Raji (cell line): ENCODE measurements around the gene TRNP1.

ENCODE experiments used
- POLR2A ChIP-seq: IDR thresholded peaks from 2 replicates; pipeline ENCODE4 v1.6.1; 2011; ENCODE audit warnings: low read depth, low read length, control low read depth; ENCODE audit not compliant: insufficient read depth

Gene TRNP1

DNA sequence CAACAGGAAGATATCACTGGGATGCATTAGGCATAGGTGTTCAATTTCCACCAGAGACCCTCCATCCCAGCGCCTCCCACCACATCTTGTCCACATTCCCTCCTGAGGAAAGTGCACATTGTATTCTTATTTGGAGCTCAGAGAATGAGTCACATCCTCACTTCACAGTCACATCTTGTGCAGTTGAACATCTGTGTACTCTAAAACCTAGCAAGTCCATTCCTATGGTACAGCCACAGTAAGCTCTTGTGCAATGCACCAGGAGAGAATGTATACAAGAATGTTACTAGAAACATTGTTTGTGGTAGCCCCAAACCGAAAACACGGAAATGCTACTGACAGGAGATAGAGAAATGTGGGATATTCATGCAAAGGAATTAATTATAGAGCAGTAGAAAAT, 31.7 kb upstream of the TRNP1 start:
- TF ChIP-seq POLR2A: no peak

DNA sequence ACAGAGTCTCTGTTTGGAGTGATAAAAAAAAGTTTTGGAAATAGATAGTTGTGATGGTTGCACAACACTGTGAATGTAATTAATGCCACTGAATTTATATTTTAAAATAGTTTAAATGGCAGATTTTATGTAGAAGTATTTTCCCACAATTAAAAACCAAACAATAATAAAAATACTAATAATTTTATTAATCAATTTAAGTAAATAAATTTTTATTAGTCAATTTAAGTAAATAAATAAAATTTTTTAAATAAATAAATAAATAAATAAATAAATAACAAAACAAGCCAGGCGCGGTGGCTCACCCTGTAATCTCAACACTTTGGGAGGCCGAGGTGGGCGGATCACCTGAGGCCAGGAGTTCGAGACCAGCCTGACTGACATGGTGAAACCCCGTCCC, 28.3 kb upstream of the TRNP1 start:
- TF ChIP-seq POLR2A: no peak

DNA sequence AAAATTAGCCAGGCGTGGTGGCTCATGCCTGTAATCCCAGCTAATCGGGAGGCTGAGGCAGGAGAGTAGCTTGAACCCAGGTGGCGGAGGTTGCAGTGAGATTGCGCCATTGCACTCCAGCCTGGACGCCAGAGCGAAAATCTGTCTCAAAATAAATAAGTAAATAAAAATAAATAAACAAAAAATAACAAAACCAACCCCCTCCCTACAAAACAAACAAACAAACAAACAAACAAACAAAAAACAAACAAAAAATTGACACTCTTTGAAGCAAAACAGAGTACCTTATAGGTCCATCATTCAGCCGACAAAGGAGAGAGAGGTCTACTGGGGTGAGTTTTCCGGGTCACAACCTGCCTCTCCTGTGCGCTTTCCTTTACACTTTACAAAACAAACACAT, 27.9 kb upstream of the TRNP1 start:
- TF ChIP-seq POLR2A: no peak

DNA sequence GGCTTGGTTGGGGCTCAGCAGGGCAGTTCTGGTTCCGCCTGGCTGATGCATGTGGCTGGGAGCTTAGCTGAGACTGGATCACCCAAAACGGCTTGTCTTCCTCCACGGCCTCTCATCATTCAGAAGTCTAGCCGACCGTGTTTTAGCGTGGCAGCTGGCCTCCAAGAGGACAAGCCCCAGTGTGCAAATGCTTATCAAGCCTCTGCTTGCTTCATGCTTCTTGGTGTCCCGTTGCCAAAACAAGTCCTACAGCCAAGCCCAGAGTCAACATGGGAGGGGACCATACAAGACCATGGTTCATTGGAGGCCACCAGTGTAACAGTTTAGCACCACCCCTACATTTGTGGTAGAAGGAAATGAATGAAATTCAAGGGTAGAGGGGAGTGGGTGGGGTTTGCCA, 22.7 kb upstream of the TRNP1 start:
- no peak for TF ChIP-seq POLR2A

DNA sequence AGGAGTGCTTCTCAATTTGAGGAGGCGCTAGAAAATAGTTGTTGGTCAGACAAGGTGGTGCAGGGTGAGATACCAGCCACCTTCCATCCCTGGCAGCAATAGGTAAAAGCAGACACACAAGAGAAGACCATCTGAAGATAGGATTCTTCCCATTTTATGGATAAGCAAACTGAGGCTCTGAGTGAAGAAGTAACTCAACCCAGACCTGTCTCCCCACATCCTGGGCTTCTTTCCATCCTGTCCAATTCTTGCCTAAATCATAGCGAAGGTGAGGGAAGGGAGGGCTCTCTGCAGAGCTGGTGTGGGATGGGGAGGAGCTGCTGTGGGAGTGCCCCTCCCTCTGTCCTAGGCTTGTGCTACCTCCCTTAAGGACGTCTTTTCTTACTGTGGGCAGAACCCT, 21.9 kb upstream of the TRNP1 start:
- no peak for TF ChIP-seq POLR2A

DNA sequence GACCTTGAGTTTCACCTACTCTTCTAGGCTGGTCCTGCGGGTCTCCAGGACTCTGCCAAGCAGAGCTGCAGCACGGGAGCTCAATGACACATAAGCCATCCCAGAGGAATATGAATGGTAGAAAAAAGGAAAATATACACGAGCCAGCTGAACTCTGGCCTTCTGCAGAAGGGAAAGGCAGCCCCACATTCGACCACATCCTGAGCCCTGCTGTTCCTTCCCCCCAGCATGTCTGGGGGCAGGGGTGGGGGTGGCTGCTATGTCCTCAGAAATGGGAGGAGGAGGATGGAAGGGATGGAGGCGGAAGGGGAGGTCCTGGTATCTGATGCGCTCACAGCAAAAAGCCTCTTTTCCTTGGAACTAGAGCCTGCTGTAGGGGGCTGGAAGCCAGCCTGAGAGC, 21.1 kb upstream of the TRNP1 start:
- no peak for TF ChIP-seq POLR2A

DNA sequence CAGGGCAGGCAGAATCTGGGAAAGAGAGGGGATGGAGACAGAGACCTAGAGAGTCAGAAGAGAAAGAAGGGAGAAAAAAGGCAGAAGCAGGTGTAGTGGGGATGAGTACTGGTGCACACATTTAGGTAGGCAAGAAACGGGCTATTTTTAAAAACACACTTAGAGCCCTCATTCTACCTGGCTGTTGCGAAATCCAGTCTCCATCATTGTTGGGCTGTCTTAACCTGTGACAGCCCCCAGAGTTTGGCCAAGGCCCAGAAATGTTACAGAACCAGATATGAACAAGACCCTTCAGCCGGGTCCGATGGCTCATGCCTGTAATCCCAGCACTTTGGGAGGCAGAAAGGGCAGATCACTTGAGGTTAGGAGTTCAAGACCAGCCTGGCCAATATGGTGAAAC, 20.7 kb upstream of the TRNP1 start:
- no peak for TF ChIP-seq POLR2A

DNA sequence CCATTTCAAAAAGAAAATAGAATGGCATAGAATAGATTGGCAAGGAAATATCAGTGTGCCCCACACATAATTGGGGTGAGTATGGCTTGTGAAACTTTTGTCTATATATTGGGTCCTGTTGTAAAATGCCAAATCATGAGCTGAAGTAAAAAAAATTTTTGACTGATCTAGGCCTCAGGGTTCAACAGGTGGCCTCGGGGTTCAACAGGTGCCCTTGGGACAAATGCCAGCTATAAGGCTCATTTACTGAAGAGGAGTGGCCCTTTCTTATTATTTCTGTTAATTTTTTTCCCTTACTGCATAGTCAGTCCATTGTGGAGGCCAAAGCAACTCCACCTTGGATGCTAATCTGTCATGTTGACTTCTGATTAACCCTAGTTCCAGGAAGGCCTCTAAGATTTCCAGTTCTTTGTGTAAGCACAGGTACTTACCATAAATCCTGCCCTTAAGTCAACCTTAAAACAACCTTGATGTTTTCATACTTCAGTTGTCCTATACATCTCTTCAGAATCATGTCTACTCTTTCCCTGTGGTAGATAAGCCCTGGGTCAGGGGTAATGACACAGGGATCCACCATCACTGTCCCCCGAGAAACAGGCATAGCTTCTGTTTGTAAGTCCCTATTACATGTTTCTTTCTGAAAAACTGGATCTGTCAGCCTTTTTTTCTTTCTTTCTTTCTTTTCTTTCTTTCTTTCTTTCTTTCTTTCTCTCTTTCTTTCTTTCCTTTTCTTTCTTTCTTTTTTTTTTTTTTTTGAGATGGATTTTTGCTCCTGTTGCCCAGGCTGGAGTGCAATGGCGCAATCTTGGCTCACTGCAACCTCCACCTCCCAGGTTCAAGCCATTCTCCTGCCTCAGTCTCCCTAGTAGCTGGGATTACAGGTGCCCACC, 16.6 kb upstream of the TRNP1 start:
- TF ChIP-seq POLR2A: no peak

DNA sequence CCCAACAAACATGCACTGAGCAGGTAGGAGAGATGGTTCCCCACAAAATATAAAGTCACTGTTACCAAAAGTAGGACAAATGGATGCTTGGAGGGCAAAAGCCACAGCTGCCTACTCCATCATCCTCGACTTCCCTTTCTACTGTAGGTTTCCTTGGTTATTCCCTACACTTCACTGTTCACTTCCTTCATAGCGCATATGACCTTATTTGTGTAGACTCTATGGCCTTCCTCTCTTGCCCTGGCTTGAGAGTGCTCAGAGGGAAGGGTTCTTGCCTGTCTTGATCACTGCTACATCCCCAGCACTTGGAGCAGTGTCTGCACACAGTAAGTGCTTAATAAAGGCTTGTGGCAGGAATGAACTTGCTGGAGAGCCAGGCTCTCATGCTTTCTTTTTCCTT, 14.6 kb upstream of the TRNP1 start:
- no peak for TF ChIP-seq POLR2A

DNA sequence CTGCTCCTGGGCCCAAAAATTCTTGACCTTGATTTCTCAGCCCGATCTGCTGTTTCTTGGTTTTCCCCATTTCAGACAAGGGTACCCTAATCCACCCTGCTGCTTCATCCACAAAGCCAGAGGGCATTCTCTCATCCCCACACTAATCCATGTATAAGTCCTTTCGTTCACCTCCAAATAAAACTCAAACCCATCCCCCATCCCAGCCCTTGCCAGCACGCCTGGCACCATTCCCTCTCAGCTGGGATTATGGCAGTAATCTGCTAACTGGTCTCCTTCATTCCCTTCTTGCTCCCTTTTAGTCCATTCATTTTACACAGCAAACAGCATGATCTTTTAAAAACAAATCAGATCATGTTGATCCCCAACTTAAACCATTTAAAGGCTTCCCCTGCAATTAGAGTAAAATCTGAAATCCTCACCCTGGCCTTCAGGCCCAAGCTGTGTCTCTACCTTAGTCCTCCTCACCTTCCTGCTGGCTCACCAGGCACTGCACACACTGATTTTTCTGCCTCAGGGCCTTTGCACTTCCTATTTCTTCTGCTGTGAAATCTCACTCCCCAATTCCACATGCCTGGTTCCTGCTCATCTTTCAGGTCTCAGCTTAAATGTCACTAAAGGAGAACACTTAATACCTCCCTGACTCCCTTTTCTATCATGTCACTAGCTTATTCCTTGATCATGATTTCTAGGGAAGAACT, 12.2 kb upstream of the TRNP1 start:
- no peak for TF ChIP-seq POLR2A

DNA sequence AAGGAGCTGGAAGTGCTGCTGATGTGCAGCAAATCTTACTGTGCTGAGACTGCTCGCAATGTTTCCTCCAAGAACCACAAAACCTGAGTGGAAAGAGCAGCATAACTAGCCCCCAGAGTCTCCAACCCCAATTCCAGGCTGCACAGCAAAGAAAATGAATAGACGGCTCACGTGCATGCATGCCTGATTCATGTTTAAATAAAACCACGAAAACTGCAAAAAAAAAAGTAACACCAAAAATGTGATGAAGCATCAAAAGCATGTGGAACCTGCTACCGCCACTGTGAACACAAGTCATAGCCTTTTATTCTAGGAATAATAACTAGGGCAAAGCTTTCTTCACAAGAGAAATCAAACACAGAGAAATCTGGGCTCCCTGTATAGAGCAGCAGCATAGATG, 9.6 kb upstream of the TRNP1 start:
- no peak for TF ChIP-seq POLR2A

DNA sequence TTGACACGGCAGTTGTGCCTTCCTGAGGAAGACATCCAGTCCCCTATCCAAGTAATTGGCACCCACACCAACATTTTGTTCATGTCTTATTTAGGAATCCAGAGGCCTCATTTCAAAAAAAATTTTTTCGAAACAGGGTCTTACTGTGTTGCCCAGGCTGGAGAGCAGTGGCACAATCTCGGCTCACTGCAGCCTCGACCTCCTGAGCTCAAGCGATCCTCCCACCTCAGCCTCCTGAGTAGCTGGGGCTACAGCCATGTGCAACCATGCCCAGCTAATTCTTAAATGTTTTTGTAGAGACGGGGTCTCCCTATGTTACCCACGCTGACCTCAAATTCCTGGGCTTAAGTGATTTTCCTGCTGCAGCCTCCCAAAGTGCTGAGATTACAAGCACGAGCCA, 9.2 kb upstream of the TRNP1 start:
- no peak for TF ChIP-seq POLR2A

DNA sequence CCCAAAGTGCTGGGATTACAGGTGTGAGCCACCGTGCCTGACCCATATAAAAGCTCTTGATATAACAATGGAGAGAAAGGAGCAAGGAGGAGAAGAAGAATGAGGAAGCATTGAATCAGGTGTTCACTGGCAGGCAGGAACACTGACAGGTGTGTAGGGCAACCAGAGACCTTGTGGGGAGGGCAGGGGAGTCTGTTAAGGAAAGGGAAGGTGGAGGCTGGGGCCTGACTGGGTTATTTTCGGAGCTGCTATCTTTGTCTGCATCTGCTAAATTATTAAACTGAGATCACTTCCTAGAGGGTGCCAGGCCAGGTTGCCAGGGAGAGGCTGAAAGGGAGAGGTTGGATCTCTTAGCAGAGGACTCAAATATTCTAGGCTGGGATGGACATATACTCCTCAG, 6.8 kb upstream of the TRNP1 start:
- no peak for TF ChIP-seq POLR2A

DNA sequence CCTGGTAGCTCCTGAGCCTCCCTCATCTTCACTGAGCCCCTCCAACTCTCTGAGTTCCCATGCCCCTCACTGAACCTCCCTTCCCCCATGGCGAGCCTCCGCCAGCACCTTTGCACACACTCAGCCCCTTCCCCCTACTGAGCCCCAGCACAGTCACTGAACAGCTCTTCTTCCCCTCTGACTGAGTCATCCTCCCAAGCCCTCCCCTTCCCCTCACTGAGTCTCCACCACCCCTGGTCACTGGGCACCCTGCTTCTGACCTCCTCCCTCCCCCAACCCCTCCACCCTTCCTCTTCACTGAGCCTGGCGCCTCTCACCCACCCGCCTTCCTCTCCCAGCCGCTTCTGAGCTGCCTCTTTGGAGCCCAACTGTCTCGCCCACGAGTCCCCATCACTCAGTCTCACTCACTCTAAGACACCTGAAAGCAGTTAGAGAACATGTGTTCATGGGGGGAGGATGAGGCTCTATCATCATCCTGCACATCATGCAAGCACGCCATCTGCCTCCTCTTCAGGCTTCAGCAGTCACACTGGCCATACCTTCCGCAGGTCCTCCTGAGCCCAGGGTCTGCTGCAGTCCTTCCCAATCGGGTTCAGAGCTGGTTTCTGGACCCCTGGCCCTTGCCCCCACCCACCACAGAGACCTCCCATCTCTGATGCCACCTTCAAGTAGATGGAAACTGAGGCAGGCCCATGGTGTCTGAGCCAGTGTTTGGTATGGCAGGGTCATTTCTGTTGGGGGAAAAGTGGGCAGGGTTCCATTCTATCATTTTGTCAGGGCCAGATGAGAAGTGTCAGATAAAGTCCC, 2.0 kb upstream of the TRNP1 start:
- no peak for TF ChIP-seq POLR2A

DNA sequence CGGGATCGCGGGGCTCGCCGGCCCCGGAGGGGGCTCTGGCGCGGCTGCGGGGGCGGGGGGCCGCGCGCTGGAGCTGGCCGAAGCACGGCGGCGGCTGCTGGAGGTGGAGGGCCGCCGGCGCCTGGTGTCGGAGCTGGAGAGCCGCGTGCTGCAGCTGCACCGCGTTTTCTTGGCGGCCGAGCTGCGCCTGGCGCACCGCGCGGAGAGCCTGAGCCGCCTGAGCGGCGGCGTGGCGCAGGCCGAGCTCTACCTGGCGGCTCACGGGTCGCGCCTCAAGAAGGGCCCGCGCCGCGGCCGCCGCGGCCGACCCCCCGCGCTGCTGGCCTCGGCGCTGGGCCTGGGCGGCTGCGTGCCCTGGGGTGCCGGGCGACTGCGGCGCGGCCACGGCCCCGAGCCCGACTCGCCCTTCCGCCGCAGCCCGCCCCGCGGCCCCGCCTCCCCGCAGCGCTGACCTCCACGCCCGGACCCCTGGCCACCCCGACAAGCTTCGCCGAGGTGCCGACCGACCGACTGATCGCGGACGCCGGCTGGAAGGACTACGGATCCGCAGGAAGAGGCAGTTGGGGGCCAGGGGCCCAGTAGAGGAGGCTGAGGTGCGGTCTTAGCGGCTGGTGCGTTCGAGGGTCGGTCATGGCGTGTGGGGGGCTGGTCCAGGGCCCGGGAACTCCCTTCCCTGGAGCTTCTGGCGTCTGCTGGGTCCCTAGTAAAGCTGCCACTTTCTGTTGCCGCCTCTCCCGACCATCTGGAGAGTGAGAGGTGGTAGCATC, 711 bp downstream of the TRNP1 start:
- no peak for TF ChIP-seq POLR2A
